Neural progenitor cell (in vitro differentiated cells): ENCODE data around the gene NODAL.

ENCODE experiments used
- EZH2 ChIP-seq: fragments of 200-600 bp; sonication (generic); IDR thresholded peaks from 2 replicates; pipeline ENCODE4 v1.6.1; 2017; ENCODE audit warnings: antibody characterized with exemption, mild to moderate bottlenecking, moderate library complexity
- EZH2phosphoT487 ChIP-seq: fragments of 200-600 bp; sonication (generic); IDR thresholded peaks from 2 replicates; pipeline ENCODE4 v1.6.1; 2017; ENCODE audit warnings: antibody characterized with exemption
- TF ChIP-seq, protein P1 (sequence below): fragments of 200-600 bp; sonication (generic); IDR thresholded peaks from 2 replicates; pipeline ENCODE4 v1.5.1; 2017; ENCODE audit warnings: antibody characterized with exemption, mild to moderate bottlenecking

DNA sequence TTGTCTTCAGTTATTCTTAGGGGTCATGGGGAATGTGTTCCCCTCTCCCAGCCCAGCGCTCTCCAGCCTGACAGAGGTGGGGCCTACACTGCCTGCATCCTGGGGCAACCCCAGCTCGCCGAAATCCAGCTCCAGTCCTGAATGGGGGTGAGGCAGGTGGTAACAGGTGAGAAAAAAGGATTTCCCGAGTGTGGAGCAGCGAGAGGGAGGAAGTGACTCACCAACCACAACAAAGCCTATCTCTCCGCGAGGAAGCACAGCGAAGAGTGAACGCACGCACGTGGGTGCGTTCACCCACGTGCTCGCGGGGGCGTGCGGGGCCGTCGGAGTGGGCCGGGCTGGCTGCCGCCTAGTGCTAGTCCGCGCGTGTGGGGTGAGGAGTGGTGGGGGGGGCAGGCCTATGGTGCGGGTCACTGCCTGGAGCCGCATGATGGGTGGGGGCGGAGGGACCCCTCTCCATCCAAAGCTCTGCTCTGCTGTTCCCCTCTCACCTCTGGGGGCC, 36.2 kb upstream of the NODAL start:
- TF ChIP-seq, protein P1, sequence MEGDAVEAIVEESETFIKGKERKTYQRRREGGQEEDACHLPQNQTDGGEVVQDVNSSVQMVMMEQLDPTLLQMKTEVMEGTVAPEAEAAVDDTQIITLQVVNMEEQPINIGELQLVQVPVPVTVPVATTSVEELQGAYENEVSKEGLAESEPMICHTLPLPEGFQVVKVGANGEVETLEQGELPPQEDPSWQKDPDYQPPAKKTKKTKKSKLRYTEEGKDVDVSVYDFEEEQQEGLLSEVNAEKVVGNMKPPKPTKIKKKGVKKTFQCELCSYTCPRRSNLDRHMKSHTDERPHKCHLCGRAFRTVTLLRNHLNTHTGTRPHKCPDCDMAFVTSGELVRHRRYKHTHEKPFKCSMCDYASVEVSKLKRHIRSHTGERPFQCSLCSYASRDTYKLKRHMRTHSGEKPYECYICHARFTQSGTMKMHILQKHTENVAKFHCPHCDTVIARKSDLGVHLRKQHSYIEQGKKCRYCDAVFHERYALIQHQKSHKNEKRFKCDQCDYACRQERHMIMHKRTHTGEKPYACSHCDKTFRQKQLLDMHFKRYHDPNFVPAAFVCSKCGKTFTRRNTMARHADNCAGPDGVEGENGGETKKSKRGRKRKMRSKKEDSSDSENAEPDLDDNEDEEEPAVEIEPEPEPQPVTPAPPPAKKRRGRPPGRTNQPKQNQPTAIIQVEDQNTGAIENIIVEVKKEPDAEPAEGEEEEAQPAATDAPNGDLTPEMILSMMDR, result no peak
- TF ChIP-seq EZH2 (no peak), EZH2phosphoT487 (no peak)
